Neural cell (in vitro differentiated cells): Measurements from ENCODE around the gene COL15A1. TPM values are rescaled to one million over a fixed set of nuclear protein-coding genes. Genes with fewer than 3 reads are reported as not detected.

Experiments used
- H2AFZ ChIP-seq: fragments of 200-600, 300-800 bp; sonication (generic), shearing (Covaris generic); 2 replicates; pipeline ENCODE4 v1.6.0; 2014; ENCODE audit warnings: low read depth, mild to moderate bottlenecking, antibody characterized with exemption, low read length, moderate library complexity
- H3F3A ChIP-seq: fragments of 200-600 bp; shearing (Covaris generic); 2 replicates; pipeline ENCODE4 v1.6.1; 2016; ENCODE audit warnings: mild to moderate bottlenecking, moderate library complexity, mixed read lengths, antibody characterized with exemption, low read length; ENCODE audit not compliant: insufficient read depth, poor library complexity, severe bottlenecking
- H3K27ac ChIP-seq: fragments of 200-600, 300-800 bp; sonication (generic), shearing (Covaris generic); 2 replicates; pipeline ENCODE4 v1.5.1; 2014; ENCODE audit warnings: mild to moderate bottlenecking, low read length, moderate library complexity
- H3K27me3 ChIP-seq: fragments of 300-800, 200-600 bp; sonication (generic), shearing (Covaris generic); 2 replicates; pipeline ENCODE4 v1.6.0; 2014; ENCODE audit warnings: mild to moderate bottlenecking, low read depth, low read length, moderate library complexity; ENCODE audit not compliant: insufficient read depth
- H3K36me3 ChIP-seq: fragments of 300-800, 200-600 bp; sonication (generic), shearing (Covaris generic); 2 replicates; pipeline ENCODE4 v1.5.1; 2014; ENCODE audit warnings: mild to moderate bottlenecking, antibody characterized with exemption, low read length, moderate library complexity; ENCODE audit not compliant: insufficient read depth
- H3K4me2 ChIP-seq: fragments of 300-800, 200-600 bp; sonication (generic), shearing (Covaris generic); 2 replicates; pipeline ENCODE4 v1.6.0; 2014; ENCODE audit warnings: mild to moderate bottlenecking, low read length
- H3K4me3 ChIP-seq: fragments of 300-800, 200-600 bp; sonication (generic), shearing (Covaris generic); 2 replicates; pipeline ENCODE4 v1.5.1; 2014; ENCODE audit warnings: mild to moderate bottlenecking, low read length, moderate library complexity
- H3K79me2 ChIP-seq: fragments of 200-600 bp; shearing (Covaris generic); replicated peaks from 2 replicates; pipeline ENCODE4 v1.6.0; 2014; ENCODE audit warnings: mild to moderate bottlenecking, low read length, moderate library complexity; ENCODE audit not compliant: insufficient read depth
- H3K9ac ChIP-seq: fragments of 300-800, 200-600 bp; sonication (generic), shearing (Covaris generic); 2 replicates; pipeline ENCODE4 v1.6.1; 2016; ENCODE audit warnings: mild to moderate bottlenecking, low read length, mixed read lengths
- H3K9me2 ChIP-seq: fragments of 200-600 bp; shearing (Covaris generic); 2 replicates; pipeline ENCODE4 v1.6.1; 2016; ENCODE audit warnings: mild to moderate bottlenecking, low read length, mixed read lengths; ENCODE audit not compliant: insufficient read depth
- H3K9me3 ChIP-seq: fragments of 200-600, 300-800 bp; sonication (generic), shearing (Covaris generic); 2 replicates; pipeline ENCODE4 v1.6.1; 2016; ENCODE audit warnings: mild to moderate bottlenecking, mixed run types, low read length, moderate library complexity, mixed read lengths
- H4K20me1 ChIP-seq: fragments of 200-600 bp; shearing (Covaris generic); 2 replicates; pipeline ENCODE4 v1.6.1; 2016; ENCODE audit warnings: mild to moderate bottlenecking, mixed run types; ENCODE audit not compliant: insufficient read depth
- EP300 ChIP-seq: fragments of 450-650 bp; conservative IDR thresholded peaks from 2 replicates; pipeline ENCODE4 v1.6.1; 2014; ENCODE audit warnings: antibody characterized with exemption, mild to moderate bottlenecking, moderate library complexity; ENCODE audit not compliant: poor library complexity, severe bottlenecking
- EZH2 ChIP-seq: fragments of 200-600, 300-800 bp; shearing (Covaris generic), sonication (generic); IDR thresholded peaks from 2 replicates; pipeline ENCODE4 v1.6.1; 2014; ENCODE audit warnings: antibody characterized with exemption, low read length, borderline replicate concordance, mild to moderate bottlenecking; ENCODE audit not compliant: insufficient read depth, poor library complexity, severe bottlenecking
- MXI1 ChIP-seq: fragments of 450-650 bp; conservative IDR thresholded peaks from 2 replicates; pipeline ENCODE4 v1.6.1; 2014; ENCODE audit warnings: antibody characterized with exemption, mild to moderate bottlenecking; ENCODE audit not compliant: poor library complexity, severe bottlenecking
- POLR2AphosphoS5 ChIP-seq: IDR thresholded peaks from 2 replicates; pipeline ENCODE4 v1.6.1; 2012
- RAD21 ChIP-seq: fragments of 450-650 bp; conservative IDR thresholded peaks from 2 replicates; pipeline ENCODE4 v1.6.1; 2014; ENCODE audit warnings: antibody characterized with exemption, mild to moderate bottlenecking, moderate library complexity
- polyA plus RNA-seq: library from polyadenylated mRNA; depleted of rRNA; stranded (reverse); fragments of >200 nt; gene quantifications from 2 replicates; pipeline ENCODE4 v1.2.3, GENCODE V29; 2014
- TF ChIP-seq, protein P1 (sequence below): IDR thresholded peaks from 2 replicates; pipeline ENCODE4 v1.6.1; 2012; ENCODE audit warnings: borderline replicate concordance
- TF ChIP-seq, protein P2 (sequence below): fragments of 450-650 bp; IDR thresholded peaks from 2 replicates; pipeline ENCODE4 v1.5.1; 2014; ENCODE audit warnings: antibody characterized with exemption, mild to moderate bottlenecking, moderate library complexity; ENCODE audit not compliant: poor library complexity, severe bottlenecking

COL15A1 gene
- polyA plus RNA-seq, 1 donor from 2014 or later, result 2.8 TPM

DNA sequence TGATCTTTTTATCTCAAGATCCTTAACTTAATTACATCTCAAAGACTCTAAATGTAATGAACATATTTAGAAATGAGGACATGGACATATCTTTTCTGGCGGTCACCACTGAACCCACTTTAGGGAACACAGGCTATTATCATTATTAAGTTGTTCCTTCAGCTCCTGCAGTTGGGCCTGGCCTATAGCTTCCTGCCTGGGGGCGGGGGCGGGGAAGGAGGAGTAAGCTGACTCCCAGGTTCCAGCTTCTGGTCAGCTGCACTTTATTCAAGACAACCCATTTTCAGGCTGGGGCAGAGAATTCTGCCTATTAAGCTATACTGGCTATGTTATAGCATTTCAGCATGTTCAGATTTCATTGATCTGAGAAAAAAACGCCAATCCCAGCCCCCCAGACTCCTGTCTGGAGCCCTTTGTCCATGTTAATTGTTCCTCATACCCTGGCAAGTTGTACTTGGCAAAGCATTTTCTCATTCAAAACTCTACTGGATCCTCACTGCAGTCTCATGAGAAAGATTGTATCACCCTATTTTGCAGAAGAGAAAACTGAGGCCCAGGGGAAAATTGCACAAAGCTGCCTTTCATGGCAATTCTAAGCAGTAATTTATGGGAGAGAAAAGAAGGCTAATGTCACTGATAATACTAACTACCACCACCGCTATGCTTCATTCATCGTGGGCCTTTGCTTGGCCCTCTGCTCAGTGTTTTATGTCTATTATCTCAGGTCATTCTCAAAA, 25.1 kb downstream of the COL15A1 start:
- no peak overlapping the region for H3K27ac ChIP-seq
- H3K9ac ChIP-seq, result no peak overlapping the region
- H3K9me3 ChIP-seq, result no peaks in the 10 kb centered on the region
- H3K79me2 ChIP-seq, result no peaks in the 10 kb centered on the region
- H3K4me3 ChIP-seq, result no peak overlapping the region
- no peaks in the 10 kb centered on the region for H4K20me1 ChIP-seq
- no peaks in the 10 kb centered on the region for H3K9me2 ChIP-seq
- TF ChIP-seq, protein P1, sequence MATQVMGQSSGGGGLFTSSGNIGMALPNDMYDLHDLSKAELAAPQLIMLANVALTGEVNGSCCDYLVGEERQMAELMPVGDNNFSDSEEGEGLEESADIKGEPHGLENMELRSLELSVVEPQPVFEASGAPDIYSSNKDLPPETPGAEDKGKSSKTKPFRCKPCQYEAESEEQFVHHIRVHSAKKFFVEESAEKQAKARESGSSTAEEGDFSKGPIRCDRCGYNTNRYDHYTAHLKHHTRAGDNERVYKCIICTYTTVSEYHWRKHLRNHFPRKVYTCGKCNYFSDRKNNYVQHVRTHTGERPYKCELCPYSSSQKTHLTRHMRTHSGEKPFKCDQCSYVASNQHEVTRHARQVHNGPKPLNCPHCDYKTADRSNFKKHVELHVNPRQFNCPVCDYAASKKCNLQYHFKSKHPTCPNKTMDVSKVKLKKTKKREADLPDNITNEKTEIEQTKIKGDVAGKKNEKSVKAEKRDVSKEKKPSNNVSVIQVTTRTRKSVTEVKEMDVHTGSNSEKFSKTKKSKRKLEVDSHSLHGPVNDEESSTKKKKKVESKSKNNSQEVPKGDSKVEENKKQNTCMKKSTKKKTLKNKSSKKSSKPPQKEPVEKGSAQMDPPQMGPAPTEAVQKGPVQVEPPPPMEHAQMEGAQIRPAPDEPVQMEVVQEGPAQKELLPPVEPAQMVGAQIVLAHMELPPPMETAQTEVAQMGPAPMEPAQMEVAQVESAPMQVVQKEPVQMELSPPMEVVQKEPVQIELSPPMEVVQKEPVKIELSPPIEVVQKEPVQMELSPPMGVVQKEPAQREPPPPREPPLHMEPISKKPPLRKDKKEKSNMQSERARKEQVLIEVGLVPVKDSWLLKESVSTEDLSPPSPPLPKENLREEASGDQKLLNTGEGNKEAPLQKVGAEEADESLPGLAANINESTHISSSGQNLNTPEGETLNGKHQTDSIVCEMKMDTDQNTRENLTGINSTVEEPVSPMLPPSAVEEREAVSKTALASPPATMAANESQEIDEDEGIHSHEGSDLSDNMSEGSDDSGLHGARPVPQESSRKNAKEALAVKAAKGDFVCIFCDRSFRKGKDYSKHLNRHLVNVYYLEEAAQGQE, result no peak
- TF ChIP-seq EP300, result no peak
- TF ChIP-seq EZH2, result no peak
- TF ChIP-seq POLR2AphosphoS5, result no peak
- no peak for TF ChIP-seq MXI1
- TF ChIP-seq, protein P2, sequence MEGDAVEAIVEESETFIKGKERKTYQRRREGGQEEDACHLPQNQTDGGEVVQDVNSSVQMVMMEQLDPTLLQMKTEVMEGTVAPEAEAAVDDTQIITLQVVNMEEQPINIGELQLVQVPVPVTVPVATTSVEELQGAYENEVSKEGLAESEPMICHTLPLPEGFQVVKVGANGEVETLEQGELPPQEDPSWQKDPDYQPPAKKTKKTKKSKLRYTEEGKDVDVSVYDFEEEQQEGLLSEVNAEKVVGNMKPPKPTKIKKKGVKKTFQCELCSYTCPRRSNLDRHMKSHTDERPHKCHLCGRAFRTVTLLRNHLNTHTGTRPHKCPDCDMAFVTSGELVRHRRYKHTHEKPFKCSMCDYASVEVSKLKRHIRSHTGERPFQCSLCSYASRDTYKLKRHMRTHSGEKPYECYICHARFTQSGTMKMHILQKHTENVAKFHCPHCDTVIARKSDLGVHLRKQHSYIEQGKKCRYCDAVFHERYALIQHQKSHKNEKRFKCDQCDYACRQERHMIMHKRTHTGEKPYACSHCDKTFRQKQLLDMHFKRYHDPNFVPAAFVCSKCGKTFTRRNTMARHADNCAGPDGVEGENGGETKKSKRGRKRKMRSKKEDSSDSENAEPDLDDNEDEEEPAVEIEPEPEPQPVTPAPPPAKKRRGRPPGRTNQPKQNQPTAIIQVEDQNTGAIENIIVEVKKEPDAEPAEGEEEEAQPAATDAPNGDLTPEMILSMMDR, result no peak
- no peaks in the 10 kb centered on the region for H3K36me3 ChIP-seq
- H3K27me3 ChIP-seq, result no peaks in the 10 kb centered on the region
- H2AFZ ChIP-seq, result no peak overlapping the region
- no peak overlapping the region for H3K4me2 ChIP-seq
- no peaks in the 10 kb centered on the region for H3F3A ChIP-seq

DNA sequence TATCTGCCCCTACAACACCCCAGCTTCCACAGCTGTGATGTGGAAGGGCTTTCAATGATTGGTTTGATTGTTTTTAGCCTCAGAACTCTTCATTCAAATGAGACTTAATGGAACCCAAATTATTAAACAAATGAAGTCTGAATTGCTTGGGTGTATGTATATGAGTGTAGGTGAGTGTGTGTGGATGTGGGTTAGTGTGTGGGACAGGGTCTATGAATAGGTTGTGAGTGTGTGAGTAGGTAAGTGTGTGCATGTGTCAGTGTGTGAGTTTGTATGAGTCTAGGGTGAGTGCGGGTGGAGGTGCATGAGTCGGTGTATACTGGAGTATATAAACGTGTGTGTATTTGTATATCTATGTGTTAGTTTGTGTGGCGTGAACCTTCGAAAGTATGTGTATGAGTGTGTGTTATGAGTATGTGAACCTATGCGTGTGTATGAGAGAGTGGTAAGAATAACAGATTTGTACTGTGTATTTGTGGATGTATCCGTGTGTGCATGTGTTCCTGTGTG, 26.9 kb downstream of the COL15A1 start:
- Histone ChIP-seq H3K36me3 (no peaks in the 10 kb centered on the region), H3F3A (no peaks in the 10 kb centered on the region), H4K20me1 (no peaks in the 10 kb centered on the region), H3K4me2 (no peak overlapping the region), H3K9me2 (no peaks in the 10 kb centered on the region), H3K27ac (no peak overlapping the region), H3K79me2 (no peaks in the 10 kb centered on the region), H3K9ac (no peak overlapping the region), H2AFZ (no peak overlapping the region), H3K9me3 (no peaks in the 10 kb centered on the region), H3K27me3 (no peaks in the 10 kb centered on the region), H3K4me3 (no peak overlapping the region)
- no peak for TF ChIP-seq EZH2
- TF ChIP-seq, protein P2, result no peak
- no peak for TF ChIP-seq RAD21
